Esophagus (tissue), 2 donors: Measurements from ENCODE around the gene SIGLEC11. TPM values are rescaled to one million over a fixed set of nuclear protein-coding genes. Genes with fewer than 3 reads are reported as not detected.
"Not testable (repeated sequence)": the region's sequence is repeated elsewhere in the genome, so short reads cannot be mapped to it uniquely, and the experiment has no call there.

Experiments
- H3K27ac ChIP-seq, 2 donors: one replicate each; pipeline ENCODE4 v1.5.1; 2013; ENCODE audit warnings: low read depth in 2 of 2, mild to moderate bottlenecking in 2 of 2, inconsistent platforms in 1 of 2, low read length in 1 of 2, moderate library complexity in 1 of 2
- H3K27me3 ChIP-seq, 2 donors: one replicate each; pipeline ENCODE4 v1.6.1; 2013; ENCODE audit warnings: low read length in 2 of 2, control low read depth in 1 of 2, mild to moderate bottlenecking in 1 of 2; ENCODE audit not compliant: insufficient read depth in 2 of 2, control insufficient read depth in 1 of 2
- H3K36me3 ChIP-seq, 2 donors: one replicate each; pipeline ENCODE4 v1.6.1; 2013; ENCODE audit warnings: low read length in 1 of 2; ENCODE audit not compliant: control insufficient read depth in 2 of 2, insufficient read depth in 2 of 2
- H3K4me1 ChIP-seq, 2 donors: one replicate each; pipeline ENCODE4 v1.6.1; 2013; ENCODE audit warnings: low read length in 1 of 2; ENCODE audit not compliant: control insufficient read depth in 2 of 2, insufficient read depth in 2 of 2
- H3K4me3 ChIP-seq, 2 donors: one replicate each; pipeline ENCODE4 v1.5.1; 2013; ENCODE audit warnings: low read length in 2 of 2, mild to moderate bottlenecking in 2 of 2, low read depth in 1 of 2, moderate library complexity in 1 of 2
- H3K9me3 ChIP-seq, 2 donors: one replicate each; pipeline ENCODE4 v1.6.1; 2013; ENCODE audit warnings: mild to moderate bottlenecking in 2 of 2, low read depth in 1 of 2, low read length in 1 of 2, moderate library complexity in 1 of 2; ENCODE audit not compliant: control insufficient read depth in 2 of 2, insufficient read depth in 1 of 2
- WGBS, 2 donors: extraction: QIAGEN DNeasy Blood & Tissue Kit; methylation state at CpG; one replicate each; pipeline ENCODE4 v1.1.7; 2013; 5-methylcytosine and 5-hydroxymethylcytosine counted together
- polyA plus RNA-seq, 2 donors: library from polyadenylated mRNA; stranded (reverse); fragments of 200-250 nt; gene quantifications; one replicate each; pipeline ENCODE4 v1.2.3, GENCODE V29; 2013
- donor health status: healthy with polysubstance abuse.
- donor health status: Bipolar disorder and iron deficiency.

SIGLEC11 gene
- polyA plus RNA-seq, 2 donors = 0.11 to 0.16 TPM

DNA sequence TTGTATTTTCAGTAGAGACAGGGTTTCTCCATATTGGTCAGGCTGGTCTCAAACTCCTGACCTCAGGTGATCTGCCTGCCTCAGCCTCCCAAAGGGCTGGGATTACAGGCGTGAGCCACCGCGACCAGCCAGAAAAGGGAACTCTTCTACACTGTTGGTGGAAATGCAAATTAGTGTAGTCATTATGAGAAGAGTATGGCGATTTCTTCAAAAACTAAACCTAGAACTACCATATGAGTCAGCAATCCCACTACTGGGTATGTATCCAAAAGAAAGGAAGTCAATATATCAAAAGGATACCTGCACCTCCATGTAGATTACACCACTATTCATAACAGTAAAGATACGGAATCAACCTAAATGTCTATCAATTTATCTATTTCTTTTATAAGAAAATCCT is 16.4 kb downstream of the SIGLEC11 start:
- H3K27me3 ChIP-seq, H3K9me3 ChIP-seq, H3K27ac ChIP-seq, H3K4me1 ChIP-seq, H3K36me3 ChIP-seq, H3K4me3 ChIP-seq: not testable (repeated sequence)
- WGBS, 2 donors = 72 to 82% methylated on average over 5 of the region's 5 CpGs

DNA sequence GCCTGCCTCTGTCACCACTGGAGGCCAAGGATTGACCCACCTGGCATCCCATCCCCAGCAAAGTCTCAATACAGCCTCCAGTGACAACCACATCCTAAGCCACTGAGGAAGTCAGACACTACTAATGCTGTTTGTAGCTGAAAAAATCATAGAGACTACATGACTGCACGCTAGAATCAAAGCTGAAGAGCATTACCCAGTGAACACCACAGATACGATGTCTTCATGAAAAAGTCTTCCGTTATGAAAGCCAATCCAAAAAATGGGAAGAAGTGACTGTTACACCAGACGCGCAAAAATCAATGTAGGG is 20.5 kb downstream of the SIGLEC11 start:
- H3K4me3 ChIP-seq = no peak overlapping the region
- no peaks in the 10 kb centered on the region for H3K9me3 ChIP-seq
- H3K27ac ChIP-seq = no peak overlapping the region
- 85 to 88% methylated on average over 5 of the region's 5 CpGs for WGBS, 2 donors
- H3K36me3 ChIP-seq = no peaks in the 10 kb centered on the region
- H3K4me1 ChIP-seq = peaks cover 0 to 2% of the 10 kb centered on the region in 2 donors
- no peaks in the 10 kb centered on the region for H3K27me3 ChIP-seq

DNA sequence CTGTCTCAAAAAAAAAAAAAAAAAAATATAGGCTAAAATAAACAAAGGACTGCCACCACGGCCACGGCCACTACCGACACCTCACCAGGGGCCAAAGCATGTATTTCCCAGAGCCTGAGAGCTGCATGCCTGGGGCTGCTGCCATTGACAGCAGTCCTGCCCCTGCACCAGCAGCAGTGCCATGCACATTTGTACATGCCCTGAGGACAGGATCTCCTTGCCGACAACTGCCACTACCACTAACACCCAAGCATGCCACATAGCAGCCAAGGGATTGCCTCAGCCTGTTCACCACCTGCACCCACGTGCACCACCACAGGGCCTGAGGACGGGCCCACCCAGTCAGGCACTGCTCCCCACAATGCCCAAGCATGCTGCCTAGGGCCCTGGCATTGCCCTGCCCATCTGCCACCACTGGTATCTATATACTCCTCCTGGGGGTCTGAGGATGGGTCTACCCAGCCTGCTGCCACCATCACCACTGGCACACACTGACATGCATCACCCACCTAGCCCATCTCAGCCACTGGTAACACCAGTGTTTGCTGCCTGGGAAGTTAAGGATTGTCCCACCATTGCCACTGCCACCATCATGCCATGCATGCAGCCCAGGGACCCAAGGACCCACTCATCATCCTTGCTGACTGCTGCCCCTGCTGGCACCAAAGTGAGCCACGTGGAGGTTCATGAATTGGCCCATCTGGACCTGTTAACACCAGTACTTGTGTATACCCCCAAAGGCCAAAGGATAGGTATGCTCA is 21.1 kb downstream of the SIGLEC11 start:
- peaks cover 0 to 2% of the 10 kb centered on the region in 2 donors for H3K4me1 ChIP-seq
- no peaks in the 10 kb centered on the region for H3K36me3 ChIP-seq
- H3K9me3 ChIP-seq = no peaks in the 10 kb centered on the region
- WGBS, 2 donors = 58 to 59% methylated on average over 7 of the region's 7 CpGs
- no peak overlapping the region for H3K27ac ChIP-seq
- no peaks in the 10 kb centered on the region for H3K27me3 ChIP-seq
- no peak overlapping the region for H3K4me3 ChIP-seq

DNA sequence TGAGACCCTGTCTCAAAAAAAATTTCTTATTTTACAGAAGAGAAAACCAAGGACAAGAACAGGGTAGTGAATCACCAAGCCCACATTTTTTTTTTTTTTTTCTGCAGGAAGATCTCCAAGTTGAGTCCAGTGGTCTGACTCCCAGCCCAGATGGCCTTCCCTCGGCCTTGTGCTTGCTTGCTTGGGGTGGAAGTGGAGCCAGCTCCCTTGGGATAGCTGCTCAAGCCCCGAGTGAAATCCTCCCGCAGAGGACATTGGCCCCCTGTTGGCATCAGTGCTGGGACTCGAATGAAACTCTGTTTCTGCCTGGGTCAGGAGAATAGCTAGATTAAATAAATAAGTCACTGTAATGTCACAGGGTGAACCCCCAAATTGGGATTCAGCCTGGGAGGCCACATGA is 22.3 kb downstream of the SIGLEC11 start:
- Histone ChIP-seq H3K27ac (no peak overlapping the region), H3K4me3 (no peak overlapping the region), H3K9me3 (no peaks in the 10 kb centered on the region), H3K36me3 (no peaks in the 10 kb centered on the region), H3K4me1 (peaks cover 0 to 2% of the 10 kb centered on the region in 2 donors), H3K27me3 (no peaks in the 10 kb centered on the region)
- WGBS, 2 donors = 70 to 78% methylated on average over 4 of the region's 4 CpGs

DNA sequence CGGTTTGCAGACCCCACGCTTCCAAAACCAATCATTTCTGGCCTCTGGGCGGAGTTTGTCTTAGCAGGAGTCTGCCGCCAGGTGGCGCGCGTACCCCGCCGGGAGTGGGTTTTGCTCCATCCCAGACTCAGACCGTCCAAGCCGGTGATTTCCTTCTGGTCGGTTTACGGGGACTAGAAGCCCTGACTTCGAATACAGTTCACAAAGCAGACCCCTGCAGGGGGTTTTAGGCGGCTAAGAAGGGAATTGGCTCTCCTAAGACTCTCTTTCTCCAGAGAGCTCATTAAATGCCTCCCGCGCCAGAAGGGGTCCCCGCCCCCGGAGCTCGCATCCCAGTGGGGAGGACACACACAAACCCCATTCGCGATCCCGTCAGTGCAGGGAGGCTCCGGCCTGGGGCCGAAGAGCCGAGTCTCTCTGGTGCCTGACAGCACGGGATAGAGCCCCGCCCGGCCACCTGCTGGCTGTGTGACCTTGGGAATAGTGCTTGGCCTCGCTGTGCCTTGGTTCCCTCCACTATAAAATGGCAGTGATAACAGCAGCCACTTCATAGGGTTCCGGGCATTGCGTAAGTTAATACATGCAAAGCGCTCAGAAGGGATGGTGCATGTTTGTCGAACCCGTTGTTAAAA is 23.1 kb downstream of the SIGLEC11 start:
- WGBS, 2 donors = 15 to 19% methylated on average over 35 of the region's 35 CpGs
- H3K4me1 ChIP-seq = peaks cover 0 to 2% of the 10 kb centered on the region in 2 donors
- no peak overlapping the region for H3K4me3 ChIP-seq

DNA sequence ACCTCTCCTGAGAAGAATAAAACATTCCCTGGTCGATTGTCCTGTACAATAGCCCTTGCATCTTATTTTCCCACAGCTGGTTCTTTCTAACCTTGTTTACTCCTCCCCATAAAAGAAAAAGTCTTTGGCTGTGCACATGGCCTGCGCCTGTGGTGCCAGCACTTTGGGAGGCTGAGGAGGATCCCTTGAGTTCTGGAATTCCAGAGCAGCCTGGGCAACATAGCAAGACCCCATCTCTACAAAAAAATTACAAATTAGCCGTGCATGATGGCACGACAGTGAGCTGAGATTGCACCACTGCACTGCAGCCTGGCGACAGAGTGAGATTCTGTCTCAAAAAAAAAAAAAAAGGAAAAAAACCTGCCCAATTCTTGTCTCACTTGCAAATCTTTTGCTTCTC is 24.4 kb downstream of the SIGLEC11 start:
- H3K4me3 ChIP-seq = no peak overlapping the region
- H3K27me3 ChIP-seq = no peaks in the 10 kb centered on the region
- no peak overlapping the region for H3K27ac ChIP-seq
- peaks cover 0 to 2% of the 10 kb centered on the region in 2 donors for H3K4me1 ChIP-seq
- 61 to 66% methylated on average over 5 of the region's 5 CpGs for WGBS, 2 donors
- no peaks in the 10 kb centered on the region for H3K9me3 ChIP-seq
- peaks cover 0 to 3% of the 10 kb centered on the region in 2 donors for H3K36me3 ChIP-seq

More for the DNA sequence above, 23.1 kb downstream of the SIGLEC11 start:
- H3K36me3 ChIP-seq = no peaks in the 10 kb centered on the region
- H3K27me3 ChIP-seq = no peaks in the 10 kb centered on the region
- no peaks in the 10 kb centered on the region for H3K9me3 ChIP-seq
- no peak overlapping the region for H3K27ac ChIP-seq

DNA sequence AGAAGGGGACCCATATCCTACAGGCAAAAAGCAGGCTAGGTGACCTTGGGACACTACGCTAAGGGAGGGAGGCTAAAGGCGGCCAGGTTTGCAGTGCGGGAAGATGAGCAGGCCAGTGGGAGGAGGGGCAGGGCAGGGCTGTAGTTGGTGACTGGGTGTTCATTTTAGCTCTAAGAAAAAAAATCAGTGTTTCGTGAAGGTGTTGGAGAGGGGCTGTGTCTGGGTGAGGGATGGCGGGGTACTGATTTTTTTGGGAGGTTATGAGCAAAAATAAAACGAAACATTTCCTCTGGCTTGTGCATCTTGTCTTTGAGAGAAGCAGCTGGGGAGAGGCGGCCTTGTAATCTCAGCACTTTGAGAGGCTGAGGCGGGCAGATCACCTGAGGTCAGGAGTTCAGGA is 27.3 kb downstream of the SIGLEC11 start:
- Histone ChIP-seq H3K27me3 (no peaks in the 10 kb centered on the region), H3K9me3 (no peaks in the 10 kb centered on the region), H3K4me3 (no peak overlapping the region), H3K4me1 (no peaks in the 10 kb centered on the region), H3K27ac (no peak overlapping the region), H3K36me3 (peaks cover 0 to 3% of the 10 kb centered on the region in 2 donors)
- WGBS, 2 donors = 80 to 89% methylated on average over 8 of the region's 8 CpGs

DNA sequence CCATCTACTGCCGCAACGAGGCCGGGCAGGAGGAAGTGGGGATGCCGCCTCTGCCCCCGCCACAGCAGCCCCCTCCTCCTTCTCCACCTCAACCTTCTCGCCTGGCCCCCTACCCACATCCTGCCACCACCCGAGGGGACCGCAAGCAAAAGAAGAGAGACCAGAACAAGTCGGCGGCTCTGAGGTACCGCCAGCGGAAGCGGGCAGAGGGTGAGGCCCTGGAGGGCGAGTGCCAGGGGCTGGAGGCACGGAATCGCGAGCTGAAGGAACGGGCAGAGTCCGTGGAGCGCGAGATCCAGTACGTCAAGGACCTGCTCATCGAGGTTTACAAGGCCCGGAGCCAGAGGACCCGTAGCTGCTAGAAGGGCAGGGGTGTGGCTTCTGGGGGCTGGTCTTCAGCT is 28.2 kb downstream of the SIGLEC11 start:
- Histone ChIP-seq H3K4me3 (no peak overlapping the region), H3K27me3 (no peaks in the 10 kb centered on the region), H3K9me3 (no peaks in the 10 kb centered on the region), H3K4me1 (peaks cover 0 to 3% of the 10 kb centered on the region in 2 donors), H3K36me3 (peaks cover 0 to 3% of the 10 kb centered on the region in 2 donors), H3K27ac (no peak overlapping the region)
- WGBS, 2 donors = 82 to 86% methylated on average over 24 to 25 of the region's 25 CpGs

DNA sequence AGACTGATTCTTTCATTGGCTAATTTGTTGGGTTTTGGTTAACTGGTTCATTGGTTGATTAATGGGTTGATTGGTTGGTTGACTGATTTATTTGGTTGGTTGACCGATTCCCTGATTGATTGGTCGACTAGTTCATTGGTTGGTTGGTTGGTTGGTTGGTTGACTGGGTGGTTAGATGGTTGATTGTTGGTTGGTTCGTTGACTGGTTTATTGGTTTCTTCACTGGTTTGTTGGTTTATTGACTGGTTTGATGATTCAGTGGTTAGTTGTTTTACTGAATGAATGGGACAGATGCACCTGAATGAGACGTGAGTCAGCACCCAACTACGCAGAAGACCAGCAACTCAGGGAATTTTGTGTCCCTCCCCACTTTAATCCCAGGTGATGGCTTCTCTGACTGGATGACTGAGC is 28.9 kb downstream of the SIGLEC11 start:
- no peaks in the 10 kb centered on the region for H3K9me3 ChIP-seq
- WGBS, 2 donors = 83 to 91% methylated on average over 5 of the region's 5 CpGs
- H3K4me3 ChIP-seq = no peak overlapping the region
- H3K36me3 ChIP-seq = peaks cover 0 to 7% of the 10 kb centered on the region in 2 donors
- H3K27ac ChIP-seq = no peak overlapping the region
- H3K4me1 ChIP-seq = peaks cover 0 to 6% of the 10 kb centered on the region in 2 donors
- H3K27me3 ChIP-seq = no peaks in the 10 kb centered on the region
